HG03457 (cell line): ENCODE measurements around the gene TAS2R16.

ENCODE experiments used
- ATAC-seq: cut with Tn5 transposase; IDR thresholded peaks from one replicate; pipeline ENCODE4 v1.9.1; 2021; ENCODE audit warnings: moderate number of reproducible peaks; ENCODE audit not compliant: unreplicated experiment

TAS2R16 gene

GRCh38 chr7:122995600-122995999, at the start of gene TAS2R16:
Gene TAS2R16 (minus strand): TSS chr7:122995700. CDS start chr7:122995634, 66 bp downstream.
- ATAC-seq, result no peak

GRCh38 chr7:123043642-123044041, 48.1 kb upstream of the TAS2R16 start:
- ATAC-seq, result no peak

- ATAC-seq, result no peak
Observed at GRCh38 chr7:123041101-123041500, 45.6 kb upstream of the TAS2R16 start.

- no peak for ATAC-seq
Observed at GRCh38 chr7:123039269-123039668, 43.8 kb upstream of the TAS2R16 start.

GRCh38 chr7:123034106-123034505, 38.6 kb upstream of the TAS2R16 start:
- ATAC-seq, result no peak

GRCh38 chr7:123030631-123031030, 35.1 kb upstream of the TAS2R16 start:
- ATAC-seq, result no peak

- no peak for ATAC-seq
Observed at GRCh38 chr7:123028339-123028738, 32.8 kb upstream of the TAS2R16 start.

GRCh38 chr7:123026251-123026650, 30.8 kb upstream of the TAS2R16 start:
- no peak for ATAC-seq

- no peak for ATAC-seq
Observed at GRCh38 chr7:123024989-123025758, 29.7 kb upstream of the TAS2R16 start.

- no peak for ATAC-seq
Observed at GRCh38 chr7:123023126-123023525, 27.6 kb upstream of the TAS2R16 start.

GRCh38 chr7:123022576-123022975, 27.1 kb upstream of the TAS2R16 start:
- ATAC-seq, result no peak

GRCh38 chr7:123012435-123012834, 16.9 kb upstream of the TAS2R16 start:
- ATAC-seq, result no peak

- no peak for ATAC-seq
Observed at GRCh38 chr7:123011766-123012369, 16.4 kb upstream of the TAS2R16 start.

- no peak for ATAC-seq
Observed at GRCh38 chr7:123004931-123005330, 9.4 kb upstream of the TAS2R16 start.

GRCh38 chr7:123003539-123004126, 8.1 kb upstream of the TAS2R16 start:
- no peak for ATAC-seq

GRCh38 chr7:122989577-122989976, 5.9 kb downstream of the TAS2R16 start:
- no peak for ATAC-seq

GRCh38 chr7:122989041-122989440, 6.5 kb downstream of the TAS2R16 start:
- no peak for ATAC-seq

- ATAC-seq, result no peak
Observed at GRCh38 chr7:122988333-122988732, 7.2 kb downstream of the TAS2R16 start.

GRCh38 chr7:122987463-122987862, 8.0 kb downstream of the TAS2R16 start:
- ATAC-seq, result no peak

GRCh38 chr7:122984021-122984420, 11.5 kb downstream of the TAS2R16 start:
- ATAC-seq, result no peak

GRCh38 chr7:122983261-122983660, 12.2 kb downstream of the TAS2R16 start:
- no peak for ATAC-seq

- no peak for ATAC-seq
Observed at GRCh38 chr7:122975341-122975740, 20.2 kb downstream of the TAS2R16 start.
